GM13977 (cell line): ENCODE data around the gene CNN3.

Experiments used
- DNase-seq: peaks from one replicate; pipeline ENCODE4 v3.0.0; 2012; ENCODE audit warnings: low spot score
- CTCF ChIP-seq: IDR thresholded peaks from 2 replicates; pipeline ENCODE4 v1.5.1; 2012; ENCODE audit warnings: mild to moderate bottlenecking, control low read depth; ENCODE audit not compliant: insufficient read depth; ENCODE audit errors: extremely low read depth, missing control alignments
- in situ Hi-C: fragments of 300-500 bp; cut with MboI; formaldehyde crosslinking; loops from one replicate; pipeline ENCODE4 v1.12.0; 2022; ENCODE audit warnings: low sequenced_read_pairs, low pct_unique_long_range_greater_than_20kb, mixed read lengths, inconsistent platforms; ENCODE audit not compliant: unreplicated experiment

Gene CNN3

GRCh38 chr1:94873520-94874351, 53.2 kb downstream of the CNN3 start:
- in situ Hi-C loops = no loop called here
- TF ChIP-seq CTCF = no peak
- no peak for DNase-seq

- in situ Hi-C loops = no loop called here
- no peak for DNase-seq
- no peak for TF ChIP-seq CTCF
These were observed 54.0 kb downstream of the CNN3 start for GRCh38 chr1:94872771-94873495.

DNA sequence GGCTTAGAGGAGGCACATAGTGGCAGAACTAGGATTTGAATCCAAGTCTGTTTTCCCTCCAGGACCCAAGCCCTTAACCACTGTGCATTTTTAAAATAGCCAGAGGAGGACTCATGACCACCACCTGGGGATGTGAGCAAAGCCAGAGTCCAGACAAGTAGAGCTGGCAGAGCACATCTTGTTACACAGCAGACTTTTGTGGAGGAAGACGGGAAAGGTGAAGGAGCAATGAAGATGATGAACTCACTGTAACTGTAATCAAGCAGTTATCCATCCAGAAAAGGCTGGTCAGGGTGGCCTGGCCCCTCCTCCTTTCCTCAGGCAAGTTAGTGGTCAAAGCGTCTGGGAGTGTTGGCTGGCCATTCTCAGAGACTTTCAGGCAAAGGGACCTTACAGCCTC, 55.9 kb downstream of the CNN3 start:
- TF ChIP-seq CTCF = no peak
- in situ Hi-C loops = no loop called here
- no peak for DNase-seq

DNA sequence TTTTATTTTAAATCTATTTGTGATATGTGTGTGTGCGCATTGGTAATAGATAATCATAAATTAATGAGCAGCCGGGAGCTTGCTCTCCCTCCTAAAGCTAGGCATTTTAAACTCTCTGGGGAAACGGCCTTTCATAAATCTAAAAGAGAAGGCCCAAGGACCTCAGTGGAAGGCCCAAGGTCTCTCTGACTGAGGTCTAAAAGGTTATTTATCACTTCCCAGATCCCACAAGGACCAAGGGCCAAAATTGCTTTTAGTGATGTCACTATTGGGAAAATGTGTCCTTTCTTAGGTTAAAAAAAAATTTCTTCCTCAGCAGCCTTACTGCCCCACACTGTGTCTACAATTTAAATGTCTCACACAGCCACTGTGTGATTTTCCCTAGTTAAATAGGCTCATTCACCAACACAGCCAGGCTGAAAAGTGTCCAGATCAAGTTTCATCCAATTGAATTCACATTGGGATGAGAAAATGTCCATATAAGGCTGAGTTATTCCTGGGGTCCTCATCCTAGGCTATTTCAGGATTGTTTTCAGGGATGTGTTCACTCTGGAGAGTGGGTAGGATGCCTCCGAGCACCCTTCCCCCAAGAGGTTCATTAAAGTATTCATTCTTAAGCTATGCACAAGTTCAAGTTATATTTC, 60.6 kb downstream of the CNN3 start:
- in situ Hi-C loops = no loop called here
- no peak for TF ChIP-seq CTCF
- DNase-seq = no peak

DNA sequence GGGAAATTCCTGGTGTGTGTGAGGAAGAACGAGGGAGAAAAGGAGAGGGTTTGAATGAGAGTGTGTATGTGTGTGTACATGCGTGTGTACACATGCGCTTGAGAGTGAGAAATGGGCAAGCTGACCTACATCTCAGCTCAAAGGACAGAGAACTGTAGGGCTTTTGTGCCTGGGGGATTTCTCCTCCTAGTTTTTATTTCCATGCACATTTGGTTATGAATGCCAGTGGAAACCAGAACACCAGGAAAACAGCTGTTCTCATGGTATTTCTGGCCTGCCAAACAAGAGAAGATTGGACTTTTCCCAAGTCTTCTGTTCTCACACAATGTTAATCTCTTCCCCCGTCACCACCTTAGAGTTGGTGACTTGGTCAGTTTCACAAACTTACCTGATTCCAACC, 61.5 kb downstream of the CNN3 start:
- DNase-seq = no peak
- in situ Hi-C loops = no loop called here
- TF ChIP-seq CTCF = no peak

DNA sequence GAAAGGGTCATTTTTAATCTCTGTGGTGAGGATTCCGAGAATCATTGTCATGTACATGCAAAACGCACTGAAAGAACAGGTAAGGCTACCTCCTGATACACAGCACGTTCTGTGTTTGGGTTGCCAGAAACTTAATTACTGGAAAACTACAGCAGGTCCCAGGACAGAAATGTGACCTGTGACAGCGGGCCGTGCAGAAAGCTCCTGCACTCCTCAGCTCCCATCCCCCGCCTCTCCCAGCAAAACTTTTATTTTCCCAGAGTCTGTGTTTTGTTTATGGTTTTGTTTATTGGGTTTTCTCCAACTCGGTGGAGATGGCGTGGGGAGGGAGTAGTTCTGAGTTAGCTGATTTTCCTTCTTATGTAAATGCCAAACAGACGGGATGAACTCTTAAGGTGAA, 62.1 kb downstream of the CNN3 start:
- TF ChIP-seq CTCF = no peak
- in situ Hi-C loops = no loop called here
- no peak for DNase-seq
